ENCODE results near the gene EIF2B2. TPM values are rescaled to one million over a fixed set of nuclear protein-coding genes. Genes with fewer than 3 reads are reported as not detected.

EIF2B2 gene
- total and polyA plus RNA-seq, 2 of the 13 experiments (the other 11 are each of a cell fraction or from before 2014, with no cell fraction given) = 54.4 to 78.6 TPM

GRCh38 chr14:75002392-75003249 is at the start of gene EIF2B2 (continued):
- TF ChIP-seq ZNF326 (CRISPR knock-in tag; IDR thresholded peaks at IDR 0.05; ENCODE audit: borderline replicate concordance) = 0 out of 2 replicates have a peak, but pooled peaks have one; percentile 26
- 0 out of 2 replicates have a peak, but pooled peaks have one; percentile 29 for TF ChIP-seq CAMTA2 (CRISPR knock-in tag; IDR thresholded peaks at IDR 0.05; ENCODE audit: borderline replicate concordance)
- TF ChIP-seq KDM1A (CRISPR knock-in tag; IDR thresholded peaks at IDR 0.05) = no peak
- TF ChIP-seq TBX3 (IDR thresholded peaks at IDR 0.05; ENCODE audit: borderline replicate concordance) = no peak
- TF ChIP-seq MIER2 (CRISPR knock-in tag; IDR thresholded peaks at IDR 0.05) = no peak
- TF ChIP-seq ARID2 (CRISPR knock-in tag; IDR thresholded peaks at IDR 0.05; ENCODE audit: borderline replicate concordance) = 0 out of 2 replicates have a peak, but pooled peaks have one; percentile 56
- TF ChIP-seq CBX1 (IDR thresholded peaks at IDR 0.05; ENCODE audit: low read depth) = no peak
- TF ChIP-seq MIXL1 (CRISPR knock-in tag; IDR thresholded peaks at IDR 0.05) = 0 out of 2 replicates have a peak, but pooled peaks have one; percentile 27
- TF ChIP-seq RORA (CRISPR knock-in tag; IDR thresholded peaks at IDR 0.05) = no peak
- no peak for TF ChIP-seq SNAI1 (CRISPR knock-in tag; IDR thresholded peaks at IDR 0.05; ENCODE audit: borderline replicate concordance)
- TF ChIP-seq NFRKB (IDR thresholded peaks at IDR 0.05) = no peak
- peak; percentile 51; the same call in 1 of the 2 replicates for TF ChIP-seq KLF15 (CRISPR knock-in tag; IDR thresholded peaks at IDR 0.05; ENCODE audit: borderline replicate concordance)
- no peak for TF ChIP-seq FOXM1 (CRISPR knock-in tag; IDR thresholded peaks at IDR 0.05)
- TF ChIP-seq ZNF850 (CRISPR knock-in tag; conservative IDR thresholded peaks at IDR 0.05) = no peak
- TF ChIP-seq ZNF589 (CRISPR knock-in tag; conservative IDR thresholded peaks at IDR 0.05) = no peak
- no peak; the same call in 1 of the 2 replicates for TF ChIP-seq ZNF317 (CRISPR knock-in tag; IDR thresholded peaks at IDR 0.05)
- TF ChIP-seq ISX (CRISPR knock-in tag; conservative IDR thresholded peaks at IDR 0.05) = no peak
- no peak for TF ChIP-seq ZSCAN20 (CRISPR knock-in tag; IDR thresholded peaks at IDR 0.05; ENCODE audit: borderline replicate concordance)
- TF ChIP-seq THAP7 (CRISPR knock-in tag; IDR thresholded peaks at IDR 0.05) = no peak; the same call in 1 of the 2 replicates
- TF ChIP-seq ZNF251 (CRISPR knock-in tag; IDR thresholded peaks at IDR 0.05) = no peak
- TF ChIP-seq ZNF737 (CRISPR knock-in tag; IDR thresholded peaks at IDR 0.05; ENCODE audit: borderline replicate concordance) = no peak
- no peak for TF ChIP-seq NR2F1 (CRISPR knock-in tag; IDR thresholded peaks at IDR 0.05)
- peak; percentile 3; the same call in 1 of the 2 replicates for TF ChIP-seq ZNF331 (CRISPR knock-in tag; IDR thresholded peaks at IDR 0.05)
- no peak for TF ChIP-seq ZNF547 (CRISPR knock-in tag; IDR thresholded peaks at IDR 0.05)
- no peak for TF ChIP-seq RARG (CRISPR knock-in tag; IDR thresholded peaks at IDR 0.05; ENCODE audit: low read depth)

All from HepG2 (cell line).